BLaER1 (cell line): ENCODE data around the gene GATAD2B.
"Not testable (repeated sequence)": the region's sequence is repeated elsewhere in the genome, so short reads cannot be mapped to it uniquely, and the experiment has no call there.

Source experiments
- H3K27ac ChIP-seq: shearing (Covaris generic); formaldehyde crosslinking; 2 replicates; pipeline ENCODE4 v1.8.1; 2022
- H3K27me3 ChIP-seq: shearing (Covaris generic); formaldehyde crosslinking; 2 replicates; pipeline ENCODE4 v1.8.1; 2022
- H3K36me3 ChIP-seq: shearing (Covaris generic); formaldehyde crosslinking; 2 replicates; pipeline ENCODE4 v1.8.1; 2022
- H3K4me1 ChIP-seq: shearing (Covaris generic); formaldehyde crosslinking; 2 replicates; pipeline ENCODE4 v1.8.1; 2022
- H3K4me2 ChIP-seq: shearing (Covaris generic); formaldehyde crosslinking; 2 replicates; pipeline ENCODE4 v1.8.1; 2022
- H3K4me3 ChIP-seq: shearing (Covaris generic); formaldehyde crosslinking; 2 replicates; pipeline ENCODE4 v1.8.1; 2022
- H3K9ac ChIP-seq: shearing (Covaris generic); formaldehyde crosslinking; 2 replicates; pipeline ENCODE4 v1.8.1; 2022
- H3K9me3 ChIP-seq: shearing (Covaris generic); formaldehyde crosslinking; 2 replicates; pipeline ENCODE4 v1.8.1; 2022
- H4K20me1 ChIP-seq: shearing (Covaris generic); formaldehyde crosslinking; 2 replicates; pipeline ENCODE4 v1.8.1; 2022
- Cebpa-rat ChIP-seq: shearing (Covaris generic); IDR thresholded peaks from 2 replicates; pipeline ENCODE4 v1.8.1; 2022

Gene GATAD2B

DNA sequence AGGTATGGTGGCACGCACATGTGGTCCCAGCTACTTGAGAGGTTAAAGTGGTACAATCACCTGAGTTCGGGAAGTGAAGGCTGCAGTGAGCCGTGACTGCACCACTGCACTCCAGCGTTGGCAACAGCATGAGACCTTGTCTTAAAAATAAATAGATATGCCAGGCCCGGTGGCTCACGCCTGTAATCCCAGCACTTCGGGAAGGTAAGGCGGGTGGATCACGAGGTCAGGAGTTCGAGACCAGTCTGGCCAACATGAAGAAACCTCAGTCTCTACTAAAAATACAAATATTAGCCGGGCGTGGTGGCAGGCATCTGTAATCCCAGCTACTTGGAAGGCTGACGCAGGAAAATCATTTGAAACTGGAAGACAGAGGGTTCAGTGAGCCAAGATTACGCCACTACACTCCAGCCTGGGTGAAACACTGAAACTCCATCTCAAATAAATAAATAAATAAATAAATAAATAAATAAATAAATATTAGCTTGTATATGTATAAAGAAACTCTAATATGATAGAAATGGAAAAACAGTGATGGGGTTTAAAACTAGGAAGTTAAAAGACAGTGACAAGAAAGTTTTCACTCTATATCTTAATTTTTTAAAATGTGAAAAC, 18.8 kb downstream of the GATAD2B start:
- no peak overlapping the region for H3K4me3 ChIP-seq
- peaks cover 11% of the 10 kb centered on the region; the same call in 1 of the 2 replicates for H3K4me1 ChIP-seq
- H3K27ac ChIP-seq, result no peak overlapping the region
- H3K9ac ChIP-seq, result no peak overlapping the region
- no peak for TF ChIP-seq Cebpa-rat
- peaks cover 8% of the 10 kb centered on the region for H3K9me3 ChIP-seq
- H3K27me3 ChIP-seq, result no peaks in the 10 kb centered on the region
- H4K20me1 ChIP-seq, result peaks cover 97% of the 10 kb centered on the region
- H3K4me2 ChIP-seq, result no peak overlapping the region
- peaks cover 83% of the 10 kb centered on the region for H3K36me3 ChIP-seq

- Histone ChIP-seq H3K27ac (no peak overlapping the region), H3K36me3 (peaks cover 96% of the 10 kb centered on the region), H3K4me2 (no peak overlapping the region), H3K9me3 (peaks cover 8% of the 10 kb centered on the region), H3K9ac (no peak overlapping the region), H3K4me3 (no peak overlapping the region), H4K20me1 (peaks cover 97% of the 10 kb centered on the region), H3K4me1 (peaks cover 11% of the 10 kb centered on the region; the same call in 1 of the 2 replicates), H3K27me3 (no peaks in the 10 kb centered on the region)
- no peak for TF ChIP-seq Cebpa-rat
These were observed 23.3 kb downstream of the GATAD2B start for GRCh38 chr1:153899509-153899908.

- H3K9me3 ChIP-seq, H3K4me1 ChIP-seq, H3K4me3 ChIP-seq, H3K9ac ChIP-seq, H3K4me2 ChIP-seq, H3K27me3 ChIP-seq, H3K27ac ChIP-seq: not testable (repeated sequence)
- peaks cover 97% of the 10 kb centered on the region for H4K20me1 ChIP-seq
- H3K36me3 ChIP-seq, result peaks cover 95% of the 10 kb centered on the region
These were observed 26.9 kb downstream of the GATAD2B start for GRCh38 chr1:153895866-153896265.

DNA sequence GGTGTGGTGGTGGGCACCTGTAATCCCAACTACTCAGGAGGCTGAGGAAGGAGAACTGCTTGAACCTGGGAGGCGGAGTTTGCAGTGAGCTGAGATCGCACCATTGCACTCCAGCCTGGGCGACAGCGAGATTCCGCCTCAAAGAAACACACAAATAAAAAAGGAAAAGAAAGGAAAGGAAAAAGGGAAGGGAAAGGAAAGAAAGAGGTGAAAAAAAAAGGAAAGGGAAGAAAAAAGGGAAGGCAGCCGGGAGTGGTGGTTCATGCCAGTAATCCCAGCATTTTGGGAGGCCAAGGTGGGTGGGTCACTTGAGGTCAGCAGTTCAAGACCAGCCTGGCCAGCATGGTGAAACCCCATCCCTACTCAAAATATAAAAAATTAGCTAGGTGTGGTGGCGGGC, 31.7 kb downstream of the GATAD2B start:
- not testable (repeated sequence) for H3K27ac ChIP-seq, H3K27me3 ChIP-seq, H3K4me2 ChIP-seq, H3K9ac ChIP-seq, H3K4me3 ChIP-seq, H3K9me3 ChIP-seq
- peaks cover 93% of the 10 kb centered on the region for H3K36me3 ChIP-seq
- H3K4me1 ChIP-seq, result peaks cover 11% of the 10 kb centered on the region; the same call in 1 of the 2 replicates
- peaks cover 95% of the 10 kb centered on the region for H4K20me1 ChIP-seq

GRCh38 chr1:153888533-153888932, 34.2 kb downstream of the GATAD2B start:
- Histone ChIP-seq H3K9me3 (no peaks in the 10 kb centered on the region), H3K9ac (no peak overlapping the region), H4K20me1 (peaks cover 95% of the 10 kb centered on the region), H3K4me2 (no peak overlapping the region), H3K4me1 (peaks cover 30% of the 10 kb centered on the region), H3K27ac (no peak overlapping the region), H3K27me3 (no peaks in the 10 kb centered on the region), H3K36me3 (peaks cover 73% of the 10 kb centered on the region), H3K4me3 (no peak overlapping the region)
- TF ChIP-seq Cebpa-rat, result no peak

DNA sequence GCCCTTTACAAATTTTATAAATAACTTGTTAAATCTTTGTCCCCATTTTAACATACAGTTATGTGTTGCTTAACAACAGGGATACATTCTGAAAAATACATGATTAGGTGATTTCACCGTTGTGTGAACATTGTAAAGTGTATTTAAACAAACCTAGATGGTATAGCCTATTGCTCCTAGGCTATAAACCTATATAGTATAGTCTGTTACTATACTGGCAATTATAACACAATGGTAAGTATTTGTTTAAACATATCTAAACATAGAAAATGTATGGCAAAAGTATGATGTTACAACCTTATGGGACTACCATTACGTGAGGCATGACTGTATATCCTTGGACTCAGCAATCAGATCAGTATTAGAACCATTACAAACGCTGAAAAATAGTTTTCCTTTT, 36.6 kb downstream of the GATAD2B start:
- Histone ChIP-seq H3K9ac (no peak overlapping the region), H3K27me3 (no peaks in the 10 kb centered on the region), H3K4me3 (no peak overlapping the region), H3K27ac (no peak overlapping the region), H3K4me2 (no peak overlapping the region), H4K20me1 (peaks cover 98% of the 10 kb centered on the region), H3K9me3 (no peaks in the 10 kb centered on the region), H3K36me3 (peaks cover 52% of the 10 kb centered on the region), H3K4me1 (peaks cover 54% of the 10 kb centered on the region)
- TF ChIP-seq Cebpa-rat, result no peak

- Histone ChIP-seq H3K9me3 (no peaks in the 10 kb centered on the region), H3K4me3 (no peak overlapping the region), H3K27ac (no peak overlapping the region), H4K20me1 (peaks cover 98% of the 10 kb centered on the region), H3K36me3 (peaks cover 31% of the 10 kb centered on the region), H3K4me1 (peaks cover 75% of the 10 kb centered on the region), H3K4me2 (peak overlapping the region; percentile 80), H3K27me3 (no peaks in the 10 kb centered on the region), H3K9ac (no peak overlapping the region)
- no peak for TF ChIP-seq Cebpa-rat
These were observed 39.5 kb downstream of the GATAD2B start for GRCh38 chr1:153883223-153883622.

DNA sequence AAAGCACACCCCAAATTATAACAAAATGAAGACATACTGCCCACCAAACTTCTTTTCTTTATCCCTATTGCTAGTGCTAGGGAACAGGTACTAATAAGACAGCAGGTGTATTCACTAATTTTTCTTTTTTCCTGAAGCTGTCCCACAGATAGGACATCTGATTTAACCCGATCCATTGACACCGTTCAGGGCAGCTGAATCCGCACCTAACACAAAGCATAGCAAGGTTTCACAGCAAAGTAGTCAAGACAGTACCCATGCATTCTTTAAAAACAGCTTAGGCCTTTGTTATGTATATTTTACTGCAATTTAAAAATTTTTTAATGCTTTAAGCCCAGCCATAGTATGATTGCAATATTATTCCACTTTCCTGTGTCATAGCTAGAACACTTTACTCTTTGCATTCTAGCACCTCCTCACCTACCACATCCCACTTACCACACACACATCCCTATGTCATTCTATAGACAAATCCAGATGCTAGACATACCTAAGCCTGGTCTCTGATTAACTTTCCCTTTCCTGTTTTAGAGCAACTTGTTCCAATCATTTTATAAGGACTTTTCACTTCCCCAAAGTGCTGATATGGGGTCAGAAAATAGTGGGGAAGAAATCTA, 40.4 kb downstream of the GATAD2B start:
- Histone ChIP-seq H3K4me1 (peaks cover 70% of the 10 kb centered on the region), H3K36me3 (peaks cover 27% of the 10 kb centered on the region), H3K9ac (peak overlapping the region; percentile 70; the same call in 1 of the 2 replicates), H3K4me3 (no peak overlapping the region), H4K20me1 (peaks cover 98% of the 10 kb centered on the region), H3K4me2 (peak overlapping the region; percentile 80), H3K27ac (peak overlapping the region; percentile 63; the same call in 1 of the 2 replicates), H3K27me3 (no peaks in the 10 kb centered on the region), H3K9me3 (no peaks in the 10 kb centered on the region)
- no peak for TF ChIP-seq Cebpa-rat

DNA sequence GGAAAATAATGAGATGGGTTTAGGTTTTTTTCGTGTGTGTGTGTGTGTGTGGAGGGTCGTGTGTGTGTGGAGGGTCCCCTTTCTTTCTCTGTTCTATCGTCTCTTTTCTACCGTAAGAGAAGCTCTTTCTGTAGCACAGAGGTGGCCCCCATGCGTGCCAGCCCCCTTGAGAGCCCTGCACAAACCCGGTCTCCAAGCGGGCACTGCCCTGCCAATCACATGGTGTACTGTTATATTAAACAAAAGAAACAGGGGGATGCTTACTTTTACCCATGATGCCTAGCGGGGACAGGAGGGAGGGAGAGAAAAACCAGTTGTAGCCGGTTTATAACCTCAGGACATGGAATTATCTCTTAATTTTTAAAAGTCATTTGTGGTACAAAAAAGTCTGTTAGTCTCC, 41.0 kb downstream of the GATAD2B start:
- H3K4me1 ChIP-seq, result peaks cover 70% of the 10 kb centered on the region
- H3K9ac ChIP-seq, result peak overlapping the region; percentile 70; the same call in 1 of the 2 replicates
- peak overlapping the region; percentile 80 for H3K4me2 ChIP-seq
- H3K4me3 ChIP-seq, result peak overlapping the region; percentile 43
- peaks cover 99% of the 10 kb centered on the region for H4K20me1 ChIP-seq
- H3K27me3 ChIP-seq, result no peaks in the 10 kb centered on the region
- no peaks in the 10 kb centered on the region for H3K9me3 ChIP-seq
- no peak for TF ChIP-seq Cebpa-rat
- peaks cover 26% of the 10 kb centered on the region for H3K36me3 ChIP-seq
- peak overlapping the region; percentile 63 for H3K27ac ChIP-seq

- peak overlapping the region; percentile 43; the same call in 1 of the 2 replicates for H3K4me3 ChIP-seq
- TF ChIP-seq Cebpa-rat, result no peak
- peaks cover 99% of the 10 kb centered on the region for H4K20me1 ChIP-seq
- H3K4me1 ChIP-seq, result peaks cover 70% of the 10 kb centered on the region
- H3K9me3 ChIP-seq, result no peaks in the 10 kb centered on the region
- H3K9ac ChIP-seq, result peak overlapping the region; percentile 70; the same call in 1 of the 2 replicates
- peak overlapping the region; percentile 63; the same call in 1 of the 2 replicates for H3K27ac ChIP-seq
- H3K27me3 ChIP-seq, result no peaks in the 10 kb centered on the region
- peaks cover 27% of the 10 kb centered on the region for H3K36me3 ChIP-seq
- peak overlapping the region; percentile 80 for H3K4me2 ChIP-seq
These were observed 41.8 kb downstream of the GATAD2B start for GRCh38 chr1:153880962-153881361.
